GM12891 (cell line): ENCODE data around the gene WIPF2.

ENCODE experiments used
- POLR2A ChIP-seq: IDR thresholded peaks from 2 replicates; pipeline ENCODE4 v1.6.1; 2011; ENCODE audit warnings: low read depth, low read length, control low read depth
- SPI1 ChIP-seq: IDR thresholded peaks from 2 replicates; pipeline ENCODE4 v1.6.1; 2011; ENCODE audit warnings: low read depth, low read length, control low read depth

- TF ChIP-seq POLR2A: no peak
- TF ChIP-seq SPI1: no peak
Observed at GRCh38 chr17:40293363-40293762, 74.3 kb downstream of the WIPF2 start.
